HFF-Myc (cell line): ENCODE results near the gene MSL2.
"Not testable (repeated sequence)": the region's sequence is repeated elsewhere in the genome, so short reads cannot be mapped to it uniquely, and the experiment has no call there.

Source experiments
- DNase-seq: peaks from one replicate; pipeline ENCODE4 v3.0.0-alpha.2; 2011; ENCODE audit warnings: low read depth; ENCODE audit errors: extremely low read depth
- H3K4me3 ChIP-seq: replicated peaks from 2 replicates; pipeline ENCODE4 v1.5.1; 2011; ENCODE audit warnings: low read depth, mild to moderate bottlenecking, control low read depth, low read length
- TF ChIP-seq, protein P1 (sequence below): IDR thresholded peaks from 2 replicates; pipeline ENCODE4 v1.5.1; 2012; ENCODE audit warnings: mild to moderate bottlenecking, low read depth, low read length, control low read depth; ENCODE audit errors: missing control alignments

Gene MSL2

DNA sequence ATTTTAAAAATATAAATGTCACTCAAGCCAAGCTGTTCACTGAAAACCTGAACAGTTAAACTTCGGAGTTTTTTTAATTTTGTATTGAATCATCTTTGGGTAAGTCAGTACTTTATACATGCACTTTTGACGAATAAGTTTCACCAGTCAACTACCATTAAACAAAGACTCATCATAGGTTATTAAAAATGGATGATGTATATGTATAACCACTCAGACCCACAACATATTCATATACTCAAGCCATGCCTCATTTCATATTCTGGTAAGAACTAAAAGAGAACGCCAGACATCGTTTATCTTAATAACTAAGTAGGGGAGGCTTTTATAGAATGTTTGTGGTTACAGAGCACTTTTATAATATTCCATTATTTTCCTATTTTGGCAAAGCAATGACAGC is 18.3 kb downstream of the MSL2 start:
- TF ChIP-seq, protein P1, sequence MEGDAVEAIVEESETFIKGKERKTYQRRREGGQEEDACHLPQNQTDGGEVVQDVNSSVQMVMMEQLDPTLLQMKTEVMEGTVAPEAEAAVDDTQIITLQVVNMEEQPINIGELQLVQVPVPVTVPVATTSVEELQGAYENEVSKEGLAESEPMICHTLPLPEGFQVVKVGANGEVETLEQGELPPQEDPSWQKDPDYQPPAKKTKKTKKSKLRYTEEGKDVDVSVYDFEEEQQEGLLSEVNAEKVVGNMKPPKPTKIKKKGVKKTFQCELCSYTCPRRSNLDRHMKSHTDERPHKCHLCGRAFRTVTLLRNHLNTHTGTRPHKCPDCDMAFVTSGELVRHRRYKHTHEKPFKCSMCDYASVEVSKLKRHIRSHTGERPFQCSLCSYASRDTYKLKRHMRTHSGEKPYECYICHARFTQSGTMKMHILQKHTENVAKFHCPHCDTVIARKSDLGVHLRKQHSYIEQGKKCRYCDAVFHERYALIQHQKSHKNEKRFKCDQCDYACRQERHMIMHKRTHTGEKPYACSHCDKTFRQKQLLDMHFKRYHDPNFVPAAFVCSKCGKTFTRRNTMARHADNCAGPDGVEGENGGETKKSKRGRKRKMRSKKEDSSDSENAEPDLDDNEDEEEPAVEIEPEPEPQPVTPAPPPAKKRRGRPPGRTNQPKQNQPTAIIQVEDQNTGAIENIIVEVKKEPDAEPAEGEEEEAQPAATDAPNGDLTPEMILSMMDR = no peak
- DNase-seq = no peak
- H3K4me3 ChIP-seq = no peak overlapping the region

DNA sequence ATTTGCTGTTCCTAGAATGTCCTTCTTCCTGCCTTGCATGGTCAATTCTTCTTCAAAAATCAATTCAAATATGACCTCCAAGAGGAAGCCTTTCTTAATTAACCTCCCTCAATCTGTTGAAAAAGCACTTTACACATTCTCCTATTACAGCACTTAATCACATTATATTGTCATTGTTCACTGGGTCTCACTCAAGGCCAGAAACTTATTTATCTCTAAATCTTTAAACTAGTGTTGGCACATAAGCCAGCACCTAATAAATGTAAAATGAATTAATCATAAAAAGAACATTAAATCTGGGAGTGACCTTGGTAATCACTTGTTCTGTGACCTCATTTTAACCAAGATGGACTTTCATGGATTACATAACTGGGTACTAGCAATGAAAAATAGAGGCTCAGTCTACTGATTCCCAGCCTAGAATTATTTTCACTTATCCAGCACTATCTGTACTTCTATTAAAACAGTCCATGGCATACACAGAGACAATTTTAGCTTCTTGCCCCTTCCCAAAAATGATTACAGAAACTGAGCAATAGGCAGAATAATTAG is 22.1 kb downstream of the MSL2 start:
- H3K4me3 ChIP-seq = no peak overlapping the region
- TF ChIP-seq, protein P1 = no peak
- DNase-seq = no peak

DNA sequence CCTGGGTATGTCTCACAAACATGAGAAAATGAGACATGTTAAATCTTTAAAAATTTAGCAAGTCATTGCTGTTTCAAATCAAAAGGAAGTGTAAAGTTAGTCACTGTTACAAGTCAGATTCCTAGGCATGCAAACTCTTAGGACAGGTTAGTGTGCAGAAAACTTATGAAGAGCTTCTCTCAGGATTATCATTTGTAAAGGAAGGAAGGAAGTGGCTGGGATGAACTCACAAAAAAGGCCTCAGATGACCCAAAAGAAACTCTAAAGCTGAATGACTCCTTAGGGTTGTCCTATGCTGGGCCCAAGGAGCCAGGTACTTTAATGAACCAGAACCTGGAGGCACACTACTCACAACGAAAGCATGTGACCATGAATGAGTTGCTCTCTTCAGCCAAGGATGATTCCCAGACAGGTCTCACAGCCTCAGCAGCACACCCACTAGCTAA is 25.0 kb downstream of the MSL2 start:
- TF ChIP-seq, protein P1 = no peak
- H3K4me3 ChIP-seq = no peak overlapping the region
- DNase-seq = no peak

DNA sequence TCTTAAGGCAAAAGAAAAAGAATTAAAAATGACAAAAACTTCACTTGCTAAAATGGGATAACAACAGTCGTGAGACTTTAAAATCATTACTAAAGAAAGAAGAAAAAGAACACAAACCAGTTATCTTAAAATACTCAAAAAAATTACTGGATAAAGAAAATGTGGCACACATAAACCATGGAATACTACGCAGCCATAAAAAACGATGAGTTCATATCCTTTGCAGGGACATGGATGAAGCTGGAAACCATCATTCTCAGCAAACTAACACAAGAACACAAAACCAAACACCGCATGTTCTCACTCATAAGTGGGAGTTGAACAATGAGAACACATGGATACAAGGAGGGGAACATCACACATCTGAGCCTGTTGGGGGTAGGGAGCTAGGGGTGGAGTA is 27.9 kb downstream of the MSL2 start:
- H3K4me3 ChIP-seq, DNase-seq: not testable (repeated sequence)

DNA sequence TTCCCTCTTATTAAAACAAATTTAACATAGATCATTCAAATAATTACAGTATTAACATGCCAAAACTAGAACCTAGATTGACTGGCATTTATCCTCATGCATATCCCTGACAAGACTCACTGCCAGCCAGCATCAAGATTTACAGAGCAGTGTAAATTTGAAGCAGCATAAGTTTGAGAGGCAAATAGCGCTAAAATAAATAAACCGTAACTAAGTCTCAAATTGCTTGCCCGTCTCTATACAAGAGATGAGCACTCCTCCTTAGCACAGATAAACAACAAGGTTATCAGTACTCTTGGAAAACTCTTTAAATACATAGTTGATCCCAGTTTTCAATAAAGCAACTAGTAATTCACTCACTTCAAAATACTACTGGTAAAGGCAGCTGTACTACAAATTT is 29.6 kb downstream of the MSL2 start:
- no peak for DNase-seq
- H3K4me3 ChIP-seq = no peak overlapping the region
- TF ChIP-seq, protein P1 = no peak

DNA sequence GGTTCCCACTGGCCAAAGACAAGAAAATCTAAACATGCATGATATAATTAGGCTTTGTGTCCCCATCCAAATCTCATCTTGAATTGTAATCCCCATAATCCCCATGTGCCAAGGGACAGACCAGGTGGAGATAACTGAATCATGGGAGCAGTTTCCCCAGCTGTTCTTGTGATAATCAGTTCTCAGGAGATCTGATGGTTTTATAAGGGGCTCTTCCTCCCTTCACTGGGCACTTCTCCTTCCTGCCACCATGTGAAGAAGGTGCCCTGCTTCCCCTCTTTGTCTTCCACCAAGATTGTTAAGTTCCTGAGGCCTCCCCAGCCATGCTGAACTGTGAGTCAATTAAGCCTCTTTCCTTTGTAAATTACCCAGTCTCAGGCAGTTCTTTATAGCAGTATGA is 32.5 kb downstream of the MSL2 start:
- not testable (repeated sequence) for DNase-seq, H3K4me3 ChIP-seq

DNA sequence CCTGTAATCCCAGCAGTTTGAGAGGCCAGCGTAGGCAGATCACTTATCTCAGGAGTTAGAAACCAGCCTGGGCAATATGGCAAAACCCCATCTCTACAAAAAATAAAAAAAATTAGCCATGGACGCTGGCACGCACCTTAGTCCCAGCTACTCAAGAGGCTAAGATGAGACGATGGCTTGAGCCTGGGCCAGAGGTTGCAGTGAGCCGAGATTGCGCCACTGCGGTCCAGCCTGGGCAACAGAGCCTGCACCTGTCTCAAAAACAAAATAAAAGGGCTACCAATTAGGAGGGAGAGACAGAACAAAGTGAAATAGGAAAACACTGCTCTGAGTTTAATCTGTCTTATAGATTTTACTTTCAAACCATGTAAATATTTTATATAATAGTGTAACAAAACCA is 33.8 kb downstream of the MSL2 start:
- no peak overlapping the region for H3K4me3 ChIP-seq
- TF ChIP-seq, protein P1 = no peak
- no peak for DNase-seq

DNA sequence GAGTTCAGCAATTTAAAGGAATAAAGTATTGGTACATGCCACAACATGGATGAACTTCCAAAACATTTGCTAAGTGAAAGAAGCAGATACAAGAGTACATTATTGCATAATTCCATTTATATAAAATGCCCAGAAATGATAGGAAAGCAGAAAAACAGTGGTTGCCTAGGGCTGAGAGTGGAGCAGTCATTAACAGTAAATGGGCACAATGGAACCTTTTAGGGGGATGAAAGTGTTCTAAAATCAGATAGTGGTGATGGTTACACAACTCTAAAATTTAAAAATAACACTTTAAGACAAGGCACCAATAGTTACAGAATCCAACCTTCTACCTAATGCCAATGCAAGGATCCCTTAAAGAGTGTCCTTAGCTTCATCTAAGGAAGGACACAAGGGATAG is 34.6 kb downstream of the MSL2 start:
- TF ChIP-seq, protein P1 = no peak
- no peak for DNase-seq

More for the DNA sequence above, 34.6 kb downstream of the MSL2 start:
- no peak overlapping the region for H3K4me3 ChIP-seq
